HG03571 (cell line): ENCODE results near the gene NEK9.
"Not testable (repeated sequence)": the region's sequence is repeated elsewhere in the genome, so short reads cannot be mapped to it uniquely, and the experiment has no call there.

Experiments
- ATAC-seq: cut with Tn5 transposase; IDR thresholded peaks from one replicate; pipeline ENCODE4 v1.9.1; 2021; ENCODE audit not compliant: unreplicated experiment

NEK9 gene

DNA sequence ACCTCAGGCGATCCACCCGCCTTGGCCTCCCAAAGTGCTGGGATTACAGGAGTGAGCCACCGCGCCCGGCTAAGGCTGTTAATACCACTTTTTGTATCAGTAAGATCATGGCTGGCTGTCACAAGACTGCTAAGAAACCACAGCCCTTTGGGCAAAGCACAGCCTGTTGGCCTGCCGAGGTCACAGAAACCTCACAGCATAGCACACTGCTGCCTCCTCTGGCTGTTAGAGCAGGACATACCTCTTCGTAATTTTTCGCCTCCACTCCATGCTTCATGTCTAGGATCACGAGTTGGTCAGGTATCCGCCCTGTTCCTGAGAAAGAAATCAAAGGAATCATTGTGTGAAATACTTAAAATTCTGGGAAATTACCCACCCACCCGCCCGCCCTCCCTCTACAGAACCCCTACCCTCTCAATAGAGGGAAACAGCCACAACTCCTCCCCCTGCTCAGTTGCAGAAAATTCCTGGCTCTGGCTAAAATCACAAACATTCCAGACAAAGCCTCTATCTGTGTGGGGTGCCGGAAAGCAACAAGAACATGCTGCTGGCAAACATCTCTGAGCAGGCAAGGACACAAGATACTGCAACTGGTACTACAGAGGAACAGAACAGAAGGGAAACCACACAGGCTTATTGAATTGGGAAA, 20.7 kb upstream of the NEK9 start:
- ATAC-seq: no peak

DNA sequence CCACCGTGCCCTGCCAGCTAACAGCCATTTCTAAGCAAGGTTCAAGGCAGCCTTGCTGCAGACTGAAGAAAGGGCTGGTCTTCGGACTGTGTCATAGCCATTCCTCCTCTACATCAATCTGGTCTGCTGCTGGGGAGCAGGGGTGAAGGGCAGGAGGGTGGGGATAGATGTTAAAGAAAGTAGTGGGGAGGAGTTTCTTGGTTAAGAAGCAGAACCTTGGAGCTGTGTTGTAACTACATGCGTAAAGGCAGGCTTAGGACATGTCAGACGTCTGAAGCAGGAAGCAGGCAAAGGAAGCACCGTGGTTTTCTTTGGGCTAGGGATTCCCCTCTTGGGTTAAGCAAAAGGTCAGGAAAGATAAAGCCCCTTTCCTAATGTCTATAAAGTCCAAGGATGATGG, 18.1 kb upstream of the NEK9 start:
- no peak for ATAC-seq

DNA sequence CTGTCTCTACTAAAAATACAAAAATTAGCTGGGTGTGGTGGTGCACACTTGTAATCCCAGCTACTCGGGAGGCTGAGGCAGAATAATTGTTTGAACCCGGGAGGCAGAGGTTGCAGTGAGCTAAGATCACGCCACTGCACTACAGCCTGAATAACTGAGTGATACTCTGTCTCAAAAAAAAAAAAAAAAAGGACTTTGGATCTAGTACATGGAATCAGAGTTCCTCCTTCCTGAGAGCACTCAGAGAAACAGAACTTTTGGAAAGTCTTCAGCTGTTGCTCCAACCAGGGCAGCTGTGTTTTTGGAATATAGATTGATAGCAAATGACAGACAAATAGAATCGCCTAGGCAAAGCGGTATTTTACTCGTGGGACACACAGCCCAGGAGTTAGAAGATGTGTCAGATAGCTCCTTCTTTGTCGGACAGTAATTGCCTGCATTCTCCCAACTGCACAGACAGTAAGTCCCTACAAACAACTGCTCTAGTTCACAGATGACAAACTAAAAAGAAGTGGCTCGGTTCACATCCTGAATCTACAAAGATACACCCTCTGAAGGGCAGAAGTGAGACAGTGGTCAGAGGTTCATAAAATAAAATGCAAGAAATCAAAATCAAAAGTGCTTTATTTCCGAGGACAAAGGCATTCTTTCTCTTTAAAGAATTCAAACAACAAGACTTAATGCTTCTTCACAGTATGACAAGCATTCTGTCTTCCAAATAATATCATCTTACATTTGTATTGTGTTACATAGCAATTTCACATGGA, 17.1 kb upstream of the NEK9 start:
- no peak for ATAC-seq

DNA sequence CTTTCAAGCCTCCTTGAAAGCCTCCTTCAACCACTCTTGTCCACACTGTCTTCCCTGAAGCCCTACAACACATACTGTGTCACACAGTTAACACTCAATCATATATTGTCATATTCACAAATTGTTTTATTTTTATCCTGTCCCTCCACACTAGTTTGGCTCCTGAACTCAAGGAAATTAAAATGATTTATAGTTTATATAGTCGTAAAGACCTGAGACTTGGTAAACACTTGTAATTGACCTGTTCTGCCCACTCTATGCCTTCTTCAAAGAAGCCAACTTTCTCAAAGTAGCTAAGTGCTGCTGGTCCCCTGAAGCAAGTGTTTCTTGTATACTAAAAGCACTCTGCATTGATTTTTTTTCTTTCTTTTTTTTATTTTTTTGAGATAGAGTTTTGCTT, 15.6 kb upstream of the NEK9 start:
- ATAC-seq: no peak

DNA sequence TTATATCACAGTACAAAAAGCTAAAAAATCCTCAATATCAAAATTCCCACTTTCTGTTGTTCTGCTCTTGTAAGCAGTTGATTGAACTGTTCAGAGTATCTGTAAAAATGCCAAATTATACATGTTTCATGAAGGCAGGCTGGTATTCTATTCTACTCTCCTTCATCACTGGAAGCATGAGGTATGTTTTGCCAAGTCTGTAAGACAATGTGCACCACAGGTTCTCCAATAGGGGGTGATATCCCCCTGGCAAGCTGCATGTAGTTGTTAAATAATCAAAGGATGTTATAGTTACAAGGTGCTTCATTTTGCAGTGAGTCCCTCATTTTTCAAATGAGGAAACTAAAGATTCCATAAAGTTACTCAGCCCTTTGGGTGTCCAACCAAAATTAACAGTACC, 15.1 kb upstream of the NEK9 start:
- no peak for ATAC-seq

DNA sequence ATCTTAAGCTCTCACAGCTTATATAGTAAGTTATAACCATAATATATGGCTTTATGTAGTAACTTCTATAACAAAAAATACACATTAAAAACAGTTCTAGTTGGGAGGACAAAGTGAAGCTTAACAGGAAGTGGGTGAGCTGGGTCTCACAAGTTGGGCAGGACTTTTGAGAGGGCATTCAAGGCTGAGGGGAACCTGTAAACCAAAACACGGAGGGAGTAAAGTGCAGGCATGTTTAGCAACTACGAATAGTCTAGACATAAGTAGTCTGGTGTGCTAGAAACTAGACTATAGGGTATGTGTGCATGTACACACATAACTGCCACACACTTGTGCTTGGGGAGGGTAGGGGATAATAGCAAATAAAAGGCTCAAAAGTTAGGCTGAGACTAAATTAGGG, 14.2 kb upstream of the NEK9 start:
- ATAC-seq: no peak

DNA sequence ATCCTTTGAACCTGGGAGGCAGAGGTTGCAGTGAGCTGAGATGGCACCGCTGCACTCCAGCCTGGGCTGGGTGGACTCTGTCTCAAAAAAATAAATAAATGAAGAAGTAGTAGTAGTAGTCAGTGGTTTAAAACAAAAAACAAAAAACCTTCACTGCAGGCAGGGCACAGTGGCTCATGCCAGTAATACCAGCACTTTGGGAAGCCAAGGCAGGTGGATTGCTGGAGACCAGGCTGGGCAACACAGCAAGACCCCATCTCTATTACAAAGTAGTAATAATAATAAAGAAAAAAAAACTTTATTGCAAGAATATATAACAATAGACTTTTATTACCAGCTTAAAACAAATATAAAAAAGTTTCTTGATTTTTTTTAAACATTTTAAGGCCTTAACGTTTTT, 13.8 kb upstream of the NEK9 start:
- ATAC-seq: no peak

DNA sequence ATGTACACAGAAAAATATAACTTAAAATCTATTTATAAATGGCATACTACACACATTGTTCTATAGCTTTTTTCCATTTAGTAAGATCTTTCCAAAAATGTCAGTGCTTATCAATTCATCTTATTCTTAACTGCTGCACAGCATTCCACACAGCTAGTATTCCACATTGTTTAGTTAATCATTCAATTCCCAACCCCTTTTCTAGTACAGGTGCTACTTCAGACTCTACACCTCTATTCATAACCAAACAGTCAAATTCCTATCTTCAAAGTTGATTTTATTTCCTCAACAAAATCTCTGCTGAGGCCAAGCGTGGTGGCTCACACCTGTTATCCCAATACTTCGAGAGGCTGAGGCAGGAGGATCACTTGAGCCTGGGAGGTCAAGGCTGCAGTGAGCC, 12.3 kb upstream of the NEK9 start:
- no peak for ATAC-seq

DNA sequence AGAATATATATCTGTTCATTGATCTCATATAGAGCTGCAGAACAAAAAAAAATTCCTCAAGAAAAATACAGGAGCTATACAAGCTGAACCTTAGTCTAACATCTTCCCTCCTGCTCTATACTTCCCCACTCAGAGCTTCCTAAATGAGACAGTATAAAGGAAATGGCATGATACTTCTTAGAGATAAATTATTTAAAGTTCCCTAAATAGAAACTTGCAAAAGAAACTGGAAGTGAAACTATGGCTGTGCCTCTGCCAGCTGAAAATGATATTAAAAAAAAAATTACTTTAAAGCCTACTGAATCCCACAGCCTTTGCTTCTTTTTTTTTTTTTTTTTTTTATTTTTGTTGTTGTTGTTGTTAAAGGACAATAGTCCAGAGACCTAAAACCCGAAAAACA, 11.6 kb upstream of the NEK9 start:
- no peak for ATAC-seq

DNA sequence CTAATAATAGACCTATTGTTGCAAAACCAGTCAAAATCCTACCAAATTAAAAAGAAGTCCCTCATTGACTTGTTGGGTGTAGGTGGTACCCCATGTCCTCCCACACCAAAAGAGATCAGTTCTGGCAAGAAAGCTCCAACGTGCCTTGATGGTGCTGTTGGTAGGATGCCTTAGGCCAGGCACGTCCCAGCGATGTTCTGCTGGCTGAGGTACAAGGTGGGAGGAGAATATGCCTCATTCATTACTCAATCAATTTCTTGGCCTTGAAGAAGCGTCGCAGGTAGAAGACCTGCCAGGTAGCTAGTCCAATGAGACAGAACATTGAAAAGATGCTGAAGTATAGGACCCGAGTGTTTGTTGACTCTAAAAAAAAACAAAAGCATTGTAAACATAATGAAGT, 7.8 kb upstream of the NEK9 start:
- no peak for ATAC-seq

DNA sequence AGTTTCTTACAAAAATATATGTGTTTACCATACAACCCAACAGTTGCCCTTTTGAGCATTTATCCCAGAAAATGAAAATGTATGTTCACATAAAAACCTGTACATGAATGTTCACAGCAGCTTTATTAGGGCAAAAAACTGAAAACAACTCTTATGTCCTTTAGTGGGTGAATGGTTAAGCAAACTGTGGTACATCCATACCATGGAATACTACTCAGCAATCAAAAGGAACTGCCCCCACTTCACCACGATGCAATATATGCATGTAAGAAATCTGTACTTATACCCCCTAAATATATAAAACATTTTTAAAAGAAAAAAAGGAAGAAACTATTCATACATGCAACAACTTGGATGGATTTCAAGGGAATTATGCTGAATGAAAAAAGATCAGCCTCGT, 6.7 kb upstream of the NEK9 start:
- no peak for ATAC-seq

DNA sequence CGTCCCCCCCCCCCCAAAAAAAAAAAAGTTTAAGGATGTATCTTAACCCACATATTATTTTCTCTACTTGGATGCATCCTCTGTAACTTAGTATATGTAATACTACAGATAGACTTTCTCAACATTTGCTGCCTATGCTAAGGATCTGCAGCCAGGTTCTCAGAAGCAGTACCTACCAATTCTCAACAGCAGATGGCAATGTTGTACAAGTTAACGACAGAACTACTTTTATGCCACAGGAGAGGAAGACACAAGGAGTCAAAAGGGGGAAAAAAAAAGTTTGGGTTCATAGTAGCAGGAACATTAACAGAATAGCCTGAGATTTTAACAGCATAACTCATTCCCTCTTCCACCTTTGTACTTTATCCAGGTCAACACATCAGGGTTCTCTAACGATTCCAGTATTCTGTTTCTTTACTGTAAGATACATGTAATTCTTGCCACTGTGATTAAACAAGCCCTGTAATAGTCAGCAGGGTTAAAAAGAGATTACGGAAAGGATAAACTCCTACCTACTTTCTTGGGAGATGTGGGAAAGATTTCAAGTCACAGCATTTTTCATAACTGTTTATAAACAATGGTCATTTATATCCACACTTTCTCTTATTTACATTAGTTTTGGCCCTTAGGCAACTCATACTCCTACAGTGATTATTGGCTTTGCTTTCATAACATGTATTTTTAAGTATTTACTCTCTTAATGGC, 5.7 kb upstream of the NEK9 start:
- no peak for ATAC-seq

DNA sequence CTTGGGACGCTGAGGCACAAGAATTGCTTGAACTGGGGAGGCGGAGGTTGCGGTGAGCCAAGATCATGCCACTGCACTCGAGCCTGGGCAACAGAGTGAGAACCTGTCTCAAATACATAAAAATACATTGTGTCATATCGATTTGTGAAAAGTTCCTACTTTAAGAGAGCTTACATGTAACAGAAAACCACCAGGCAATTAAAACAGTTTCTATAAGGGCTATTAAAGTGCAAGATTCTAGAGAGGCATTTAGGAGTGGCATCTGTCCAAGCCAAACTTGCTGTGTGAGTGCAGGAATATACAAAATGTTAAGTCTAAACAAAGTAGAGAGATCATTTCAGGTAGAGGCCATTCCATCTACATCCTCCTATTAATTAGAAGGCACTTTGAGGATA, 1.7 kb upstream of the NEK9 start:
- ATAC-seq: no peak

DNA sequence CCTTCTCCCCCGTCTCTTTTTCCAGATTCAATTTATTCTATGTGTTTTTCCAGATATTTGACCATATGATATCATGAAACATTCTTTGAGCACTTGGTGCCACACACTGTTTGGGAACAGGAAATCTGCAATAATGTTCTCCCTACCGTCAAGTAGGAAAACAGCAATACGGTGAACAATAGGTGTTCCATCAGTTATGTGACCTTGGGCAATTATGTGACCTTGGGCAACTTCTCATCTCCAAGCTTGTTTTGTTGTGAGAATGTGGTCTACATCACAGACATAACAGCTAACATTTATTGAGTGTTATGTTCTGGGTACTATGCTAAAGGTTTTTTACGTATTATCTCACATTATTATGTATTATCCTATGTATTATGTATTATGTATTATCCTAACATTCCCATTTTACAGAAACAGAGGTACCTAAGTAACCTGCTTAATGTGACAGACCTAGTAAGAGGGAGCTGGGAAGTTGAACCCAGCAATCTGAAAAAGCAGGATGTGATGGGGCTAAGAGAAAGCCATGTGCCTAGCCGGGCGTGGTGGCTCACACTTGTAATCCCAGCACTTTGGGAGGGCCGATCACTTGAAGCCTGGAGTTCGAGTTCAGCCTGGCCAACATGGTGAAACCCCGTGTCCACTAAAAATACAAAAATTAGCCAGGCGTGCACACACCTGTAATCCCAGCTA, 1.2 kb upstream of the NEK9 start:
- no peak for ATAC-seq

DNA sequence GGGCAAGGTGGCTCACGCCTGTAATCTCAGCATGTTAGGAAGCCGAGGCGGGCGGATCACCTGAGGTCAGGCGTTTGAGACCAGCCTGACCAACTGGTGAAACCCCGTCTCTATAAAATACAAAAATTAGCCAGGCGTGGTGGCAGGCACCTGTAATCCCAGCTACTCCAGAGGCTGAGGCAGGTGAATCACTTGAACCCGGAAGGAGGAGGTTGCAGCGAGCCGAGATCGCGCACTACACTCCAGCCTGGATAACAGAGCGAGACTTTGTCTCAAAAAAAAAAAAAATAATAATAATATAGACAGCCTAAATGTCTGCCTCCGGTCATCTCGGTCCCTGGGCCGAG, 599 bp upstream of the NEK9 start:
- ATAC-seq: not testable (repeated sequence)

DNA sequence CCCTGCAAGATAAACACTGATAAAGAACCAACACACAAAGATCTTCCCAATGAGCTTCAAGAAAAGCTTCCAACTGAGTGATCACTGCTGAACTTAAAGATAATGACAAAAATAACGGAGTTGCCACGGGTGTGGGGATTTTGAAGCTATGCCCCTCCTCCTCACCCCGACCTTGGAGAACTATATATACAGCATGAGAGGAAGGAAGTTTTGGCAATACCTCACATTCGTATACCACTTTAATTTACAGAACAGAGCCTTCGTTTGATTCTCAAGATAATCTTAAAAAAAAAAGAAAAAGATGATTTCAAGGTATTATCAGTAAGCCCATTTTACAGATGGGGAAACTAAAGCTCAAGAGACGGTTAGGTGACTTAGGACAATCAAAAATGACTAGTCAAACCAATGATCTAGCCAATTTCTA, 715 bp downstream of the NEK9 start:
- ATAC-seq: no peak

DNA sequence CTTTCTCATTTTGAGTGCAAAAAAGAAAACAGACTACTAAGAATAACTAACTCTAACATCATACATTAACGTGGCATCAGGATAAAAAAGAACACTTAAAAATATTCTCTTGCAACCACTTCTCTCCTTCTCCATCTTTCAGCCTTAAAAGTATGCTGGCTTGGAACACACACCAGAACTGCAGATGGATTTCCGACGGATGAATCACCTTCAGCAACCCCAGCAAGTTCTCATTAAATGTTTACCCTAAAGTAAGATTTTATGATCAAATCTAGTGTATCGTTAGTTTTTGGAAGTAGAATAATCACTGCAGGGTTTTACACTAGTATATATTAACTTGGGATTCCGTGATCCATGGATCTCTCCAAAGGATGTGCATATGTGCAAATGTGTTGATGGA, 1.2 kb downstream of the NEK9 start:
- ATAC-seq: no peak

DNA sequence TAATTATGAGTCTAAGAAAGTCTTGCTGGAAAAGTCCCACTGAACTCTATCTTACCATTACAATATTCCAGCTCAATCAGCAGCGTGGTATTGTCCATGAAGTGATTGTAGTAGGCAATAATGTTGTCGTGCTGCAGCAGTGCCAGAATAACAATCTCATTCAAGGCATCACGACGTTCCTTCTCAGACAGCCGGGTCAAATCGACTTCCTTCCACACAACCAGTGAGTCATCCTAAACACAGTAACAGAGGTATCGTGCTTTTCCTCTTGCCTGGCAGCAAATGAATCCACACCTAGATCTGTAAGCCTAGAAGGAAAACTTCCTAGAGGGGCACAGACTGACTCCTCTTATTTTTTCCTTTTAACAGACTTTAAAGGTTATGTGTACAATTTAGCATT, 2.9 kb downstream of the NEK9 start:
- ATAC-seq: no peak

DNA sequence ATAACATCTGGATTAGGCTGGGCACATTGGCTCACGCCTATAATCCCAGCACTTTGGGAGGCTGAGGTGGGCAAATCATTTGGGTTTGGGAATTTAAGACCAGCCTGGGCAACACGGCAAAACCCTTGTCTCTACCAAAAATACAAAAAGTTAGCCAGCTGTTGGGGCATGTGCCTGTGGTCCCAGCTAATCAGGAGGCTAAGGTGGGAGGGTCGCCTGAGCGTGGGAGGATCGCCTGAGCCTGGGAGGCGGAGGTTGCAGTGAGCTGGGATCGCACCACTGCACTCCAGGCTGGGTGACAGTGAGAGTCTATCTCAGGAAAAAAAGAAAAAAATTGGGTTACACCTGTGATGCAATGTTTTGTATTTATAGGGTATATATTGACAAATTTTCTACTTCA, 5.3 kb downstream of the NEK9 start:
- ATAC-seq: no peak

DNA sequence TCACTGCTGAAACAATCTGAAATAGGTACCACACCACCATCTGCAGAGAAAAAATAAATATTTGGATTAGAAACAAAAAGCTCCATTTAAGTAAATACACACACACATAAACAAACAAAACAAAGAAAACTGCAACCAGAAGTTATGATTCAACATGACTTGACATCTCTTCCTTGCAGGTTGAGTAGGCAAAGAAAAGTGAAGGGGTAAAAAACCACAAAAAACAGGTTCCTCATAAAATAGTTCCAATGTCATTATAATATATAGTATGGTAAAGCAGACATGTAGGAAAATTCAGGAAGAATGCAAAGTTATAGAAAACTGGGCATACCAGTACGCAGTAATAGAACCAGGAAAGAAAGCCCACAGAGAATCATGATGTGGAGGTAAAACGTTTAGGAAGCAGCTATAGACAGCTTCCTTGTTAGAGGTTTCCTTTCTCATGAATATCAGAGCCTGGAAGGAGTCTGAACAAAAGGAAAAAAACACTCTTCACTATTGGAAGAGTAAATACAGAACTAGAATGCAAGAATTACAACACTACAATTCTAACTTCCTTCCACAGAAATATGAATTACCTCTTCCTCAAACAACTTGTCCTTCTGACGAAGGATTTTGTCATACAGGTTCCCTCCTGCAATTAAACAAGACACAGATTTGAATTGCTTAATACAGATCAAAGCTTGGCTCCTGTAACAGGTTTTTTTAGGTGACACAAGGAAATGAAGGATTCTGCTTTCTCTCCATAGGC, 6.1 kb downstream of the NEK9 start:
- ATAC-seq: no peak

DNA sequence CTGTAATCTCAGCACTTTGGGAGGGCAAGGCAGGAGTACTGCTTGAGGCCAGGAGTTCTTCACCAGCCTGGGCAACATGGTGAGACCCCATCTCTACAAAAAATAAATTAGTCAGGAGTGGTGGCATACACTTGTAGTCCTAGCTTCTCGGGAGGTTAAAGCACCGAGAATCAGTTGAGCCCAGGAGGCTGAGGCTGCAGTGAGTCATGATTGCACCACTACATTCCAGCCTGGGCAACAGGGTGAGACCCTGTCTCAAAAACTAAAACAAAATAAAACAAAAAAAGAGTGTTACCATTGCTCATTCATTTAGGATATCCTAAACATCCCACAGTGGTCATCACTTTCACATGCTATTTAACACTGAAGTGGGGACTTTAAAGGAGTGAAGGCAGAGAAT, 7.8 kb downstream of the NEK9 start:
- ATAC-seq: no peak
